Right lobe of liver (tissue), 6 donors: ENCODE results near the gene AQP3. TPM values are rescaled to one million over a fixed set of nuclear protein-coding genes. Genes with fewer than 3 reads are reported as not detected.
A peak's percentile ranks its signal among the peaks of the same experiment; 100 is the strongest.

ENCODE experiments used
- ATAC-seq, 4 donors: fragments of 200-7000 bp; cut with Tn5 transposase; one replicate each; pipeline ENCODE4 v1.9.1; 2020; ENCODE audit warnings: mild to moderate bottlenecking in 4 of 4, moderate library complexity in 4 of 4
- DNase-seq, 3 donors: peaks; one replicate each; pipeline ENCODE4 v3.0.0-alpha.2; 2020
- H3K27ac ChIP-seq, 3 donors: fragments of 200-600 bp; one replicate each; pipeline ENCODE4 v1.8.0; 2022
- H3K27me3 ChIP-seq, 2 donors: fragments of 200-600 bp; one replicate each; pipeline ENCODE4 v1.8.0; 2022
- H3K36me3 ChIP-seq, 4 donors: fragments of 200-600 bp; sonication (generic) in 1 of 4; one replicate each; pipeline versions ENCODE4 v1.5.1 to v1.8.0; 2017 to 2022; ENCODE audit warnings: control low read depth in 1 of 4
- H3K4me1 ChIP-seq, 4 donors: fragments of 200-600 bp; sonication (generic) in 1 of 4; one replicate each; pipeline versions ENCODE4 v1.5.1 to v1.8.0; 2017 to 2022; ENCODE audit warnings: control low read depth in 1 of 4
- H3K4me3 ChIP-seq, 3 donors: fragments of 200-600 bp; one replicate each; pipeline ENCODE4 v1.8.0; 2022
- H3K9me3 ChIP-seq, 4 donors: fragments of 200-600 bp; sonication (generic) in 1 of 4; one replicate each; pipeline versions ENCODE4 v1.5.1 to v1.8.0; 2017 to 2022; ENCODE audit warnings: control low read depth in 1 of 4
- CTCF ChIP-seq, 4 donors: fragments of 200-600 bp in 3 of 4; fragments of 450-650 bp in 1 of 4; IDR thresholded peaks; one replicate each; pipeline versions ENCODE4 v1.5.1 to v1.8.0; 2016 to 2022; ENCODE audit warnings: antibody characterized with exemption in 4 of 4, mild to moderate bottlenecking in 2 of 4
- POLR2A ChIP-seq: fragments of 450-650 bp; IDR thresholded peaks from one replicate; pipeline ENCODE4 v1.6.1; 2017; ENCODE audit warnings: antibody characterized with exemption, mild to moderate bottlenecking
- WGBS: methylation state at CpG from one replicate; pipeline ENCODE4 v1.1.6; 2018; ENCODE audit warnings: low coverage, low lambda C conversion rate; ENCODE audit not compliant: insufficient coverage; ENCODE audit errors: missing lambda C conversion rate; 5-methylcytosine and 5-hydroxymethylcytosine counted together
- intact Hi-C, 2 donors: fragments of 100-400 bp; cut with DNase I; formaldehyde crosslinking; loops; one replicate each; pipeline versions ENCODE4 v1.11.2 to v1.14.1; 2022
- total RNA-seq, 6 experiments: library from RNA; depleted of rRNA in 2 of 6; stranded (reverse); fragments of >200 nt in 2 of 6; fragmentation: NEBNext Ultra II Directional in 3 of 6; extraction: Animal tissue kit (Norgen Biotek cat#: 25700) in 3 of 6; gene quantifications; one replicate each; pipeline versions ENCODE4 v1.1.0 to v1.2.4, GENCODE V29; 2016 to 2023
- donor health status: DM: no; HTN: yes; CAD: no.
- donor health status: DM: no; HTN: no; CAD: no.
- donor health status: DM: no; HTN: no; CAD: no.
- donor health status: DM: no; HTN: yes; CAD: no.
- donor health status: DM: no; HTN: yes; CAD: no.

AQP3 gene
- total RNA-seq, 6 experiments from 2014 or later: 49.7 to 158 (median 109) TPM

GRCh38 chr9:33452828-33453271 is 5.5 kb upstream of the AQP3 start:
- WGBS: 25% methylated on average over 4 of the region's 7 CpGs
- no peak overlapping the region for H3K27ac ChIP-seq
- ATAC-seq: peak; percentile 63 to 80 (median 68)
- intact Hi-C loops: no loop called here
- peak in 2 of 3 donors; percentile 54 to 65 for DNase-seq
- H3K27me3 ChIP-seq: no peaks in the 10 kb centered on the region
- TF ChIP-seq CTCF (IDR thresholded peaks at IDR 0.05) (peak; percentile 61 to 76 (median 73)), POLR2A (no peak)
- H3K4me3 ChIP-seq: no peak overlapping the region
- no peaks in the 10 kb centered on the region for H3K9me3 ChIP-seq
- no peaks in the 10 kb centered on the region for H3K36me3 ChIP-seq
- peaks cover 0 to 19% (median 2%) of the 10 kb centered on the region in 4 donors for H3K4me1 ChIP-seq

- intact Hi-C loops: no loop called here
- DNase-seq (no peak), ATAC-seq (no peak)
- Histone ChIP-seq H3K9me3 (no peaks in the 10 kb centered on the region), H3K27me3 (no peaks in the 10 kb centered on the region), H3K4me3 (no peak overlapping the region), H3K4me1 (peaks cover 0 to 31% (median 2%) of the 10 kb centered on the region in 4 donors), H3K36me3 (no peaks in the 10 kb centered on the region), H3K27ac (no peak overlapping the region)
- TF ChIP-seq CTCF (IDR thresholded peaks at IDR 0.05) (no peak), POLR2A (no peak)
- 93% methylated on average over 3 of the region's 4 CpGs for WGBS
Observed at GRCh38 chr9:33450621-33451146, 3.3 kb upstream of the AQP3 start.

- no peaks in the 10 kb centered on the region for H3K9me3 ChIP-seq
- H3K27ac ChIP-seq: no peak overlapping the region
- intact Hi-C loops: no loop called here
- WGBS: 100% methylated on average over 5 of the region's 5 CpGs
- peaks cover 0 to 4% (median 0%) of the 10 kb centered on the region in 4 donors for H3K36me3 ChIP-seq
- H3K4me1 ChIP-seq: peaks cover 0 to 41% (median 4%) of the 10 kb centered on the region in 4 donors
- DNase-seq: no peak
- TF ChIP-seq POLR2A (no peak), CTCF (IDR thresholded peaks at IDR 0.05) (no peak)
- H3K27me3 ChIP-seq: no peaks in the 10 kb centered on the region
- ATAC-seq: no peak
- H3K4me3 ChIP-seq: no peak overlapping the region
Observed at GRCh38 chr9:33449715-33450114, 2.3 kb upstream of the AQP3 start.

GRCh38 chr9:33447799-33448553 is 583 bp upstream of the AQP3 start:
- WGBS: 24% methylated on average over 4 of the region's 20 CpGs
- ATAC-seq (peak; percentile 0 to 6 (median 3)), DNase-seq (peak; percentile 52 to 69 (median 66))
- no peaks in the 10 kb centered on the region for H3K27me3 ChIP-seq
- peak overlapping the region in 2 of 3 donors; percentile 89 to 93 for H3K27ac ChIP-seq
- no peak for TF ChIP-seq CTCF (IDR thresholded peaks at IDR 0.05)
- TF ChIP-seq POLR2A: no peak
- H3K9me3 ChIP-seq: no peaks in the 10 kb centered on the region
- intact Hi-C loops: no loop called here
- peak overlapping the region; percentile 68 to 73 (median 73) for H3K4me3 ChIP-seq
- H3K36me3 ChIP-seq: peaks cover 0 to 14% (median 0%) of the 10 kb centered on the region in 4 donors
- peaks cover 0 to 43% (median 8%) of the 10 kb centered on the region in 4 donors for H3K4me1 ChIP-seq
